ENCODE measurements around the gene SUCNR1.
"Not testable (repeated sequence)": the region's sequence is repeated elsewhere in the genome, so short reads cannot be mapped to it uniquely, and the experiment has no call there.

The SUCNR1 gene

DNA sequence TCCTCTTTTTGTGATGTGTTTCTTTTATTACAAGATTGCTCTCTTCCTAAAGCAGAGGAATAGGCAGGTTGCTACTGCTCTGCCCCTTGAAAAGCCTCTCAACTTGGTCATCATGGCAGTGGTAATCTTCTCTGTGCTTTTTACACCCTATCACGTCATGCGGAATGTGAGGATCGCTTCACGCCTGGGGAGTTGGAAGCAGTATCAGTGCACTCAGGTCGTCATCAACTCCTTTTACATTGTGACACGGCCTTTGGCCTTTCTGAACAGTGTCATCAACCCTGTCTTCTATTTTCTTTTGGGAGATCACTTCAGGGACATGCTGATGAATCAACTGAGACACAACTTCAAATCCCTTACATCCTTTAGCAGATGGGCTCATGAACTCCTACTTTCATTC, 7.7 kb downstream of the SUCNR1 start:
- Histone ChIP-seq H3K14ac (ENCODE audit: low read length) (no peak overlapping the region), H4K12ac (ENCODE audit: low read depth, low read length) (no peak overlapping the region), H2AK5ac (ENCODE audit: low read length) (no peak overlapping the region), H3K4me3 (ENCODE audit: low read depth, low read length) (no peak overlapping the region), H4K91ac (ENCODE audit: low read depth, low read length) (no peak overlapping the region), H3K79me2 (ENCODE audit: control insufficient read depth, insufficient read depth, low read length, poor library complexity) (no peaks in the 10 kb centered on the region), H3K4me2 (ENCODE audit: low read length) (no peak overlapping the region), H3K27me3 (ENCODE audit: insufficient read depth, low read length) (no peaks in the 10 kb centered on the region), H2BK5ac (ENCODE audit: low read depth, low read length, poor library complexity) (no peak overlapping the region), H3K9ac (ENCODE audit: low read length) (no peak overlapping the region), H3K23ac (ENCODE audit: low read length) (no peak overlapping the region), H2AFZ (ENCODE audit: insufficient read depth, low read length, poor library complexity) (no peak overlapping the region), H3K79me1 (ENCODE audit: low read length) (no peaks in the 10 kb centered on the region), H3K9me3 (ENCODE audit: insufficient read depth, low read depth, low read length) (peaks cover 2% of the 10 kb centered on the region), H3K27ac (ENCODE audit: low read depth, low read length) (no peak overlapping the region), H3K4me1 (ENCODE audit: control insufficient read depth in 1 of 2, insufficient read depth in 2 of 2, low read length in 2 of 2) (no peaks in the 10 kb centered on the region), H3K36me3 (ENCODE audit: control insufficient read depth in 1 of 2, insufficient read depth in 2 of 2, low read length in 2 of 2) (no peaks in the 10 kb centered on the region), H2BK12ac (ENCODE audit: low read length) (no peak overlapping the region), H3K4ac (ENCODE audit: low read depth, low read length) (no peak overlapping the region), H4K8ac (ENCODE audit: low read depth, low read length) (no peak overlapping the region), H3K18ac (ENCODE audit: low read length) (no peak overlapping the region), H2BK120ac (ENCODE audit: insufficient read depth, low read length, poor library complexity) (no peak overlapping the region)
- WGBS (ENCODE audit: extremely low coverage, insufficient coverage, insufficient read length): no CpG with 5 or more reads among the region's 6 CpGs
- DNase-seq: no peak

DNA sequence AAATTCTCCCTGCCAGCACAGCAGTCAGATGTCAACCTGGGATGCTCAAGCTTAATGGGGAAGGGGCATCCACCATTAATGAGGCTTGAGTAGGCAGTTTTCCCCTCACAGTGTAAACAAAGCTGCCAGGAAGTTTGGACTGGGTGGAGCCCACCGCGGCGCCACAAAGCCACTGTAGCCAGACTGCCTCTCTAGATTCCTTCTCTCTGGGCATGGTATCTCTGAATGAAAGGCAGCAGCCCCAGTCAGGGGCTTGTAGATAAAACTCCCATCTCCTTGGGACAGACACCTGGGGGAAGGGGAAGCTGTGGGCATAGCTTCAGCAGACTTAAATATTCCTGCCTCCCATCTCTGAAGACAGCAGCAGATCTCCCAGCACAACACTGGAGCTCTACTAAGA, 12.0 kb downstream of the SUCNR1 start:
- not testable (repeated sequence) for H4K91ac ChIP-seq (ENCODE audit: low read depth, low read length); H3K9me3 ChIP-seq (ENCODE audit: insufficient read depth, low read depth, low read length); H3K23ac ChIP-seq (ENCODE audit: low read length); H2BK5ac ChIP-seq (ENCODE audit: low read depth, low read length, poor library complexity); H2AFZ ChIP-seq (ENCODE audit: insufficient read depth, low read length, poor library complexity); H3K4ac ChIP-seq (ENCODE audit: low read depth, low read length); H4K12ac ChIP-seq (ENCODE audit: low read depth, low read length); H2BK120ac ChIP-seq (ENCODE audit: insufficient read depth, low read length, poor library complexity); H4K8ac ChIP-seq (ENCODE audit: low read depth, low read length); H3K18ac ChIP-seq (ENCODE audit: low read length); H3K36me3 ChIP-seq (ENCODE audit: control insufficient read depth in 1 of 2, insufficient read depth in 2 of 2, low read length in 2 of 2); H3K27me3 ChIP-seq (ENCODE audit: insufficient read depth, low read length); H3K27ac ChIP-seq (ENCODE audit: low read depth, low read length); H3K14ac ChIP-seq (ENCODE audit: low read length); H3K79me1 ChIP-seq (ENCODE audit: low read length); H3K4me2 ChIP-seq (ENCODE audit: low read length); H3K4me3 ChIP-seq (ENCODE audit: low read depth, low read length); H3K4me1 ChIP-seq (ENCODE audit: control insufficient read depth in 1 of 2, insufficient read depth in 2 of 2, low read length in 2 of 2); H3K79me2 ChIP-seq (ENCODE audit: control insufficient read depth, insufficient read depth, low read length, poor library complexity); H3K9ac ChIP-seq (ENCODE audit: low read length); H2BK12ac ChIP-seq (ENCODE audit: low read length); H2AK5ac ChIP-seq (ENCODE audit: low read length); DNase-seq
- WGBS (ENCODE audit: extremely low coverage, insufficient coverage, insufficient read length): no CpG with 5 or more reads among the region's 3 CpGs

GRCh38 chr3:151887450-151888211, 14.2 kb downstream of the SUCNR1 start:
- not testable (repeated sequence) for H4K8ac ChIP-seq (ENCODE audit: low read depth, low read length); H3K9ac ChIP-seq (ENCODE audit: low read length); H3K4ac ChIP-seq (ENCODE audit: low read depth, low read length); H2AK5ac ChIP-seq (ENCODE audit: low read length); H3K27ac ChIP-seq (ENCODE audit: low read depth, low read length); H3K4me1 ChIP-seq (ENCODE audit: control insufficient read depth in 1 of 2, insufficient read depth in 2 of 2, low read length in 2 of 2); H3K4me2 ChIP-seq (ENCODE audit: low read length); H3K36me3 ChIP-seq (ENCODE audit: control insufficient read depth in 1 of 2, insufficient read depth in 2 of 2, low read length in 2 of 2); H2AFZ ChIP-seq (ENCODE audit: insufficient read depth, low read length, poor library complexity); H4K12ac ChIP-seq (ENCODE audit: low read depth, low read length); H3K18ac ChIP-seq (ENCODE audit: low read length); H3K79me2 ChIP-seq (ENCODE audit: control insufficient read depth, insufficient read depth, low read length, poor library complexity); H3K14ac ChIP-seq (ENCODE audit: low read length); DNase-seq; H2BK5ac ChIP-seq (ENCODE audit: low read depth, low read length, poor library complexity); H3K4me3 ChIP-seq (ENCODE audit: low read depth, low read length); H3K9me3 ChIP-seq (ENCODE audit: insufficient read depth, low read depth, low read length); H2BK120ac ChIP-seq (ENCODE audit: insufficient read depth, low read length, poor library complexity); H3K23ac ChIP-seq (ENCODE audit: low read length); H3K27me3 ChIP-seq (ENCODE audit: insufficient read depth, low read length); H3K79me1 ChIP-seq (ENCODE audit: low read length); H2BK12ac ChIP-seq (ENCODE audit: low read length); H4K91ac ChIP-seq (ENCODE audit: low read depth, low read length)
- WGBS (ENCODE audit: extremely low coverage, insufficient coverage, insufficient read length): no CpG with 5 or more reads among the region's 3 CpGs

GRCh38 chr3:151890721-151891141, 17.3 kb downstream of the SUCNR1 start:
- no peak overlapping the region for H3K4ac ChIP-seq (ENCODE audit: low read depth, low read length)
- DNase-seq: no peak
- no CpG with 5 or more reads among the region's 4 CpGs for WGBS (ENCODE audit: extremely low coverage, insufficient coverage, insufficient read length)

More at GRCh38 chr3:151890721-151891141, 17.3 kb downstream of the SUCNR1 start:
- H3K4me2 ChIP-seq (ENCODE audit: low read length): no peak overlapping the region
- no peaks in the 10 kb centered on the region for H3K79me1 ChIP-seq (ENCODE audit: low read length)
- no peak overlapping the region for H2AK5ac ChIP-seq (ENCODE audit: low read length)
- H3K9me3 ChIP-seq (ENCODE audit: insufficient read depth, low read depth, low read length): no peaks in the 10 kb centered on the region
- no peak overlapping the region for H4K12ac ChIP-seq (ENCODE audit: low read depth, low read length)
- no peak overlapping the region for H3K14ac ChIP-seq (ENCODE audit: low read length)
- H3K27ac ChIP-seq (ENCODE audit: low read depth, low read length): no peak overlapping the region
- H4K91ac ChIP-seq (ENCODE audit: low read depth, low read length): no peak overlapping the region
- H3K4me1 ChIP-seq (ENCODE audit: control insufficient read depth in 1 of 2, insufficient read depth in 2 of 2, low read length in 2 of 2): no peaks in the 10 kb centered on the region
- no peak overlapping the region for H3K4me3 ChIP-seq (ENCODE audit: low read depth, low read length)
- H2BK12ac ChIP-seq (ENCODE audit: low read length): no peak overlapping the region
- no peak overlapping the region for H2BK120ac ChIP-seq (ENCODE audit: insufficient read depth, low read length, poor library complexity)
- H2BK5ac ChIP-seq (ENCODE audit: low read depth, low read length, poor library complexity): no peak overlapping the region
- no peaks in the 10 kb centered on the region for H3K27me3 ChIP-seq (ENCODE audit: insufficient read depth, low read length)
- H3K79me2 ChIP-seq (ENCODE audit: control insufficient read depth, insufficient read depth, low read length, poor library complexity): no peaks in the 10 kb centered on the region
- no peak overlapping the region for H4K8ac ChIP-seq (ENCODE audit: low read depth, low read length)
- H3K36me3 ChIP-seq (ENCODE audit: control insufficient read depth in 1 of 2, insufficient read depth in 2 of 2, low read length in 2 of 2): no peaks in the 10 kb centered on the region
- H3K23ac ChIP-seq (ENCODE audit: low read length): no peak overlapping the region
- no peak overlapping the region for H2AFZ ChIP-seq (ENCODE audit: insufficient read depth, low read length, poor library complexity)
- H3K9ac ChIP-seq (ENCODE audit: low read length): no peak overlapping the region
- no peak overlapping the region for H3K18ac ChIP-seq (ENCODE audit: low read length)

Measured in trophoblast cell (in vitro differentiated cells and primary cell).